Colonic mucosa (tissue), 4 donors: Measurements from ENCODE around the gene RGSL1. TPM values are rescaled to one million over a fixed set of nuclear protein-coding genes. Genes with fewer than 3 reads are reported as not detected.

Experiments
- DNase-seq: peaks from one replicate; pipeline ENCODE4 v3.0.0-alpha.2; 2020
- H3K27ac ChIP-seq: fragments of 200-600 bp; one replicate; pipeline ENCODE4 v1.8.0; 2021
- H3K27me3 ChIP-seq: fragments of 200-600 bp; one replicate; pipeline ENCODE4 v1.8.0; 2021
- H3K36me3 ChIP-seq: fragments of 200-600 bp; one replicate; pipeline ENCODE4 v1.8.0; 2021
- H3K4me1 ChIP-seq: fragments of 200-600 bp; one replicate; pipeline ENCODE4 v1.8.0; 2021; ENCODE audit warnings: mild to moderate bottlenecking
- H3K4me3 ChIP-seq: fragments of 200-600 bp; one replicate; pipeline ENCODE4 v1.8.0; 2021
- H3K9ac ChIP-seq, 2 donors: one replicate each; pipeline ENCODE4 v1.7.0; 2013; ENCODE audit warnings: control low read depth in 2 of 2, low read depth in 2 of 2, low read length in 2 of 2
- H3K9me3 ChIP-seq: fragments of 200-600 bp; one replicate; pipeline ENCODE4 v1.8.0; 2021
- intact Hi-C: fragments of 100-400 bp; cut with DNase I; formaldehyde crosslinking; loops from one replicate; pipeline ENCODE4 v1.14.1; 2022
- total RNA-seq, 2 donors: library from RNA; stranded (reverse); fragmentation: NEBNext Ultra II Directional in 1 of 2; extraction: Animal tissue kit (Norgen Biotek cat#: 25700) in 1 of 2; gene quantifications; one replicate each; pipeline ENCODE4 v1.2.1, GENCODE V29; 2021
- TF ChIP-seq, protein P1 (sequence below): fragments of 200-600 bp; IDR thresholded peaks from one replicate; pipeline ENCODE4 v1.8.0; 2022; ENCODE audit warnings: antibody characterized with exemption, mild to moderate bottlenecking
- donor health status: healthy.
- donor health status: DM: no; HTN: no; CAD: no.
- donor health status: DM: no; HTN: no; CAD: no.

Gene RGSL1
- total RNA-seq, 2 donors from 2014 or later, result not detected

DNA sequence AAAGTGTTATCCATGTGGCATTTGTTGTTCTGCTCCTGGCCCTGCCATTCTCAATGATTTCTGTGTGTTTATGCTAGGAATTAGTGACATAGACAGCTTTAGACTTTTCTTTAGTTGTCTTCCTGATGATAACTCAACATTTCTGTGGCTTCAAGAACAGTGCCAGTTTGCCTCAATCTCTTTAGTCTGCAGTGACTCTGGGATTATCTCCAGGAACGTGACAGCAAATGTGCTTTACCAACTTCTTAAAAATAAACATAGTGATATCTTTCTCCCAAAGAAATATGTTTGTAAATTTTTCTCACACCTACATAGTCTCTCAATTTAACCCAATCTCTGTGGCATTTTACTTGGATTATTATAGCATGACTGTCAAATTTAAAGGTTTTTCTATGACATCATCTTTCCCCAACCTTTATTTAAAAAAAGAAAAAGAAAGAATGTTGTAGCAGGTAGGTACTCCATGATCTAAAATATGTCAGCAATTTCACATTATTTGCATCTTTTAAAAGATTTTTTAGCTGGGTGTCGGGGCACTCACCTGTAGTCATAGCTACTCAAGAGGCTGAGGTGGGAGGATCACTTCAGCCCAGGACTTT, 114.6 kb downstream of the RGSL1 start:
- intact Hi-C loops, result no loop called here
- no peak overlapping the region for H3K4me3 ChIP-seq
- H3K9ac ChIP-seq, result no peak overlapping the region
- DNase-seq, result no peak
- no peaks in the 10 kb centered on the region for H3K4me1 ChIP-seq
- TF ChIP-seq, protein P1, sequence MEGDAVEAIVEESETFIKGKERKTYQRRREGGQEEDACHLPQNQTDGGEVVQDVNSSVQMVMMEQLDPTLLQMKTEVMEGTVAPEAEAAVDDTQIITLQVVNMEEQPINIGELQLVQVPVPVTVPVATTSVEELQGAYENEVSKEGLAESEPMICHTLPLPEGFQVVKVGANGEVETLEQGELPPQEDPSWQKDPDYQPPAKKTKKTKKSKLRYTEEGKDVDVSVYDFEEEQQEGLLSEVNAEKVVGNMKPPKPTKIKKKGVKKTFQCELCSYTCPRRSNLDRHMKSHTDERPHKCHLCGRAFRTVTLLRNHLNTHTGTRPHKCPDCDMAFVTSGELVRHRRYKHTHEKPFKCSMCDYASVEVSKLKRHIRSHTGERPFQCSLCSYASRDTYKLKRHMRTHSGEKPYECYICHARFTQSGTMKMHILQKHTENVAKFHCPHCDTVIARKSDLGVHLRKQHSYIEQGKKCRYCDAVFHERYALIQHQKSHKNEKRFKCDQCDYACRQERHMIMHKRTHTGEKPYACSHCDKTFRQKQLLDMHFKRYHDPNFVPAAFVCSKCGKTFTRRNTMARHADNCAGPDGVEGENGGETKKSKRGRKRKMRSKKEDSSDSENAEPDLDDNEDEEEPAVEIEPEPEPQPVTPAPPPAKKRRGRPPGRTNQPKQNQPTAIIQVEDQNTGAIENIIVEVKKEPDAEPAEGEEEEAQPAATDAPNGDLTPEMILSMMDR, result no peak
- no peaks in the 10 kb centered on the region for H3K36me3 ChIP-seq
- no peaks in the 10 kb centered on the region for H3K9me3 ChIP-seq
- no peak overlapping the region for H3K27ac ChIP-seq
- H3K27me3 ChIP-seq, result no peaks in the 10 kb centered on the region

DNA sequence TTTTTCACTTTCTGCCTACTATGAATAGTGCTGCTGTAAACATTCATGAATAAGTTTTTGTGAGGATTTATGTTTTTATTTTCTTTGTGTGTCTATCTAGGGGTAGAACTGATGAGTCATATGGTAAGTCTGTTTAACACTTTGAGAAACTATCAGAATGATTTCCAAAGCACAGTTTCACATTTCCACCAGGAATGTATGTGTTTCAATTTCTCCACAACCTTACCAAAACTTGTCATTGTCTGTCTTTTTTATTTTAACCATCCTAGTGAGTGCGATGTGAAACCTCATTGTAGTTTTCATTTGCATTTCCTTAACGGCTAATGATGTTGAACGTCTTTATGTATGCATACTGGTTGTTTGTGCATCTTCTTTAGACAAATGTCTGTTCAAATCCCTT, 115.6 kb downstream of the RGSL1 start:
- Histone ChIP-seq H3K36me3 (no peaks in the 10 kb centered on the region), H3K4me3 (no peak overlapping the region), H3K9ac (no peak overlapping the region), H3K9me3 (no peaks in the 10 kb centered on the region), H3K27me3 (no peaks in the 10 kb centered on the region), H3K27ac (no peak overlapping the region), H3K4me1 (no peaks in the 10 kb centered on the region)
- DNase-seq, result no peak
- TF ChIP-seq, protein P1, result no peak
- intact Hi-C loops, result no loop called here

DNA sequence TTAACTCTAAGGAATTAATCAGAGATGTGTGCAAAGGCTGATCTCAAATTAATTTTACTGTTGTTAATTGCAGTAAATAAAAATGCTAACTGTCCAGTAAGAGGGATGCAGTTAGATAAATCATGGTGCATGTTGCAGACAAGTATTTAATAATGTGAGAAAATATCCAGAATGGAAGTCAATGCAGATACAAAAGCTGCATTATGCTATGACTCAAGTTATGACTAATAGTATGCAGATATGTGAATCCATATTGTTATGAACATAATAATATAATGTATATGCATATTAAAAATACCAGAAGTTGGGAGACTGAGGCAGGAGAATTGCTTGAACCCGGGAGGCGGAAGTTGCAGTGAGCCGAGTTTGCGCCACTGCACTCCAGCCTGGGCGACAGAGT, 117.7 kb downstream of the RGSL1 start:
- intact Hi-C loops, result no loop called here
- H3K36me3 ChIP-seq, result no peaks in the 10 kb centered on the region
- H3K4me1 ChIP-seq, result no peaks in the 10 kb centered on the region
- no peak overlapping the region for H3K27ac ChIP-seq
- H3K27me3 ChIP-seq, result no peaks in the 10 kb centered on the region
- DNase-seq, result peak; percentile 1
- H3K9ac ChIP-seq, result no peak overlapping the region
- TF ChIP-seq, protein P1, result no peak
- no peak overlapping the region for H3K4me3 ChIP-seq
- no peaks in the 10 kb centered on the region for H3K9me3 ChIP-seq

DNA sequence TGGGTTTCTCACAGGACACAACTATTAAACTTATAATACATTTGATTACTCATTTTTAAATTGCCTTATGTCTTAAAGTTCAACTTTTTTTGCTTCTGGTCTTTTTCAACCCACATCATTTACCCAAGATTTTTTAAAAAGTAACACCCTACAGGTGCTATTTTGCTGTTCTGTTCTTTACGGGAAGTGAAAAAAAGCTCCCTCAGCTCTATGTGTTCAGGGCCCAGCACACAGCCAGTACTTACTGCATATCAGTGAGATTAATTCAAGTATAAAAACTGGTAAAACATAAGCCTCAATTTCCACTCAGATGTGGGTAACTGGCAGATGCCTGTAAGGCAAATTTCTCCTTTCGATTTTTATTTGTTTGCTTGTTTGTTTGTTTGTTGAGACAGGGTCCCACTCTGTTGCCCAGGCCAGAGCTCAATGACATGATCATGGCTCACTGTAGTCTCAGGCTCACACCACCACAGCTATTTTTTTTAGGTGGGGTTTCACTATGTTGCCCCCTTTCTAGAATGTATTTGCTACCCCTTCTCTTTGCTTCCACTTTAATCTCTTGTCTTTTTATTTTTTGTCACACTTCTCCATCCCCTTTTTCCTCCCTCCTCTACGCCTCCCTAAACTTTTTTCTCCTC, 118.8 kb downstream of the RGSL1 start:
- DNase-seq, result peak; percentile 1
- no peaks in the 10 kb centered on the region for H3K27me3 ChIP-seq
- no peak overlapping the region for H3K9ac ChIP-seq
- H3K27ac ChIP-seq, result no peak overlapping the region
- intact Hi-C loops, result no loop called here
- H3K36me3 ChIP-seq, result no peaks in the 10 kb centered on the region
- H3K4me3 ChIP-seq, result no peak overlapping the region
- TF ChIP-seq, protein P1, result no peak
- H3K9me3 ChIP-seq, result no peaks in the 10 kb centered on the region
- no peaks in the 10 kb centered on the region for H3K4me1 ChIP-seq

DNA sequence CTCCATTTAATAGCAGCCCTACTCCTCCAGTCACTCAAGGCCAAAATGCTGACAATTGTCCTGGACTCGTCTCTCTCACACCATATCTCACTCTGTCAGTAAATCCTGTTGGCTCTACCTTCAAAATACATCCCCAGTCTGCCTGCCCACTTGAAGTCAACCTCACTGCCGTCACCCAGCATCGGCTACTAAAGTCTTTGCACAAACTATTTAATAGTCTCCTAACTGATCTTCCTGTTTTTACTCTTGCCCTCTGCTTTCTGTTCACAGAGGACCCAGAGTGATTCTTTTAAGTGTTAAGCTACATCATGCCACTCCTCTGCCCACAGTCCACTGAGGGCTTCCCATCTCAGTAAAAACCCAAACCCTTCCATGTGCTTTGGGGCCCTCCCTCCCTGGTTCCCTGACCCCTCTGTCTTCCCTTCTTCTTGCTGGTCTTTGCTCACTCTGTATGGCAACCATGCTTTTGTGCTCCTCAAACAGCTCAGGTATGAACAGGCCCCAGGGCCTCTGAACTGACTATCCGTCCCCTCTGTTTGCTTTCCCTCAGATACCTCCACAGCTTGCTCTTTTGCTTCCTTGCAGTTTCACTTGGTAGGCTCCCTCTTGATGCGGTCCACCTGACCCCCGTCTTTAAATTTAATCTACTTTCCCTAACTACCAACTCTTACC, 120.1 kb downstream of the RGSL1 start:
- DNase-seq, result no peak
- TF ChIP-seq, protein P1, result no peak
- Histone ChIP-seq H3K27ac (peak overlapping the region; percentile 21), H3K9ac (no peak overlapping the region), H3K36me3 (no peaks in the 10 kb centered on the region), H3K27me3 (no peaks in the 10 kb centered on the region), H3K4me3 (no peak overlapping the region), H3K4me1 (no peaks in the 10 kb centered on the region), H3K9me3 (no peaks in the 10 kb centered on the region)
- intact Hi-C loops, result no loop called here
